CD4-positive, alpha-beta T cell treated with Interleukin-1 beta for 1 hour (primary cell): Measurements from ENCODE around the gene E4F1.

Experiments
- DNase-seq, 2 donors: peaks; one replicate each; pipeline ENCODE4 v3.0.0-alpha.2; 2020 to 2022

The E4F1 gene

DNA sequence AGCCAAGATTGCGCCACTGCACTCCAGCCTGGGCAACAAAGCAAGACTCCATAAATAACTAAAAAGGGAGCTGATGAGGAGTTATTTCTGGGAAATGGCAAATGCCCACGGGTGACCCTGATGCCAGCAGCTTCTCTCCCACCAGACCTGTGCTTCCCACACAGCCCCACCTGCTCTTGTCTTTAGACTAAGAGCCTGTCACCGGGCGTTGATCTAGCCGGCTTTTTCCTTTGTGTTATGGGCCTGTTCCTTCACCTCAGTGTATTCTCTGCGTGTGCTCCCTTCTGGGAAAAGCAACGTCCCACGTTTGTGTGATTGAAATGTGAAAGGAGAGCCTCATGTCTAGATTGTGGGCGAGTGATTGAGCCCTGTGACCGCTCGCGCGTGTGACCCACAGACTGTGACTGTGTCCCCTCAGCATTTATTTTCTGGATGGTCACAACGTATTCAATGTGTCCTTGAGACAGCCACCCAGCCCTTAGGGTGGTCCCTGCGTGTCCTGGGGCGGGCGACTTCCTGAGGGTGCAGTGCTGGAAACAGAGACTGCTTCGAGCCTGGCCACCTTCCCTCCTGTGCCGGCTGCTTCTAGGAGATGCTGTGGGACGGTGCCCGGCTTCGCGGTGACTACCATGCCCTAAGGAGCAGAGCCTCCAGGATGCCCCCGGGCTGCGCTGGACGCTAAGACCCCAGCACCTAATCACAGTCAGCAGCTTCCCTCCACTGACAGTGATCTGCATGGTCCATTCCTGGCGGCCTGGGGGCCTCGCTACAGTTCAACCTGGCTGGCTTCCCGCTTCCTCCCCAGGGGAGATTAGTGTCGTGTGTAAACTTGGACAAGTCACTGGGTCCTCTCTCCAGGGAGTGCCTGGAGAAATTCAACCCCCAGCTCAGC lies 52.3 kb downstream of the E4F1 start:
- DNase-seq = no peak

GRCh38 chr16:2276368-2277195 lies 53.2 kb downstream of the E4F1 start:
- DNase-seq = no peak

DNA sequence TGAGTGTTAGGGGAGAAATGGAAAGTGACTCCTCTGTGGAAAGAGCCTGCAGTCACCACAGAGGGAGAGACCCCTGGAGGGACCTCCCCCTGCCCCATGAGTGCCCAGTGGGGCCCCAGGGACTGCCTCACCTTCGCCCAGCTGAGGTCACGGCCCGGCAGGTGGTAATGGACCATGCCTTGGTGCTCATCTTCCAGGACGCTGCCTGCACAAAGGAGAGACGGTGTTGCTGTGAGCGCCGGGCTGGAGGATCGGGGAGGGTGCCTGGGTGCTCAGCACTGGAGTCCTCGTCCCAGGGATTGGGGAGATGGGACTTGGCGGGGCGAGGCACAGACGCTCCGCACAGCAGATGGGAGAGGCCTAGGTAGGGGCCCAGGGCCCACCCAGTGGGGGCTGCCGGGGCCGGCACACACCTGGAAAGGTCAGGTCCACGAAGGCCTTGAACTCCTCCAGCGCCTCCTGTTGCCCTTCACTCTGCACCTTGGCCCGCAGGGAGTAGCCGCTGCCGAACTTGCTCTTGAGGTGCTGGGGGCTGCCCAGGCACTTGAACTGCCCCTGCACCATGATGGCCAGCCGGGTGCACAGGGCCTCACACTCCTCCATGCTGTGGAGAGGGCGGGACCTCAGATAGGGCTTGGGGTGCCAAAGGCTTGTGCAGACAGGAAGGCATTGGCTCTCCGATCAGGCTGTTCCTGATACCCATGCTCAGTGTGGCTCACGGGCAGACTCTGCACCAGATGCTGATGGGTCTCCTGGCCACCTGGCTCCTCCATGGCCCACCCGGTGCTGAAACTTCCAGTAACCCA lies 54.3 kb downstream of the E4F1 start:
- DNase-seq = no peak

GRCh38 chr16:2278272-2278608 lies 54.8 kb downstream of the E4F1 start:
- DNase-seq = no peak

GRCh38 chr16:2278956-2279800 lies 55.8 kb downstream of the E4F1 start:
- DNase-seq = no peak

DNA sequence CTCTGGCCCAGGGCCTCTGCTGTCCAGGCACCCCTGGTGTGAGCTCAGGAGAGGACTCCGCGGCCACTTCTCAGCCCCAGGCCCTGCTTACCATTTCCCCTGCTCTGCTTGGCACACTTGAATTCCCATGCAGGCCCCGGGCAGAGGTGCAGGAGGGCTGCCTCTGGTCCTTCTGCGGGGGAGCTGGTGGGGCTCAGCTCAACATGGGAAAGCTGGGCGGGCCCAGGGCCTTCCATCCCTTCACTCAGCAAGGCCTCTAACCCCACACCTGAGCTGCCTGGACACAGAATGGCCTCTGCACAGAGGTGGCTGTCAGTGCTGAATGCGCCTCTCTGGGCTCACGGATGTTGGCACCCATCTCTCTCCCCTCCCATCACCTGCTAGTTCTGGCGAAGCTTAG lies 57.1 kb downstream of the E4F1 start:
- no peak for DNase-seq

DNA sequence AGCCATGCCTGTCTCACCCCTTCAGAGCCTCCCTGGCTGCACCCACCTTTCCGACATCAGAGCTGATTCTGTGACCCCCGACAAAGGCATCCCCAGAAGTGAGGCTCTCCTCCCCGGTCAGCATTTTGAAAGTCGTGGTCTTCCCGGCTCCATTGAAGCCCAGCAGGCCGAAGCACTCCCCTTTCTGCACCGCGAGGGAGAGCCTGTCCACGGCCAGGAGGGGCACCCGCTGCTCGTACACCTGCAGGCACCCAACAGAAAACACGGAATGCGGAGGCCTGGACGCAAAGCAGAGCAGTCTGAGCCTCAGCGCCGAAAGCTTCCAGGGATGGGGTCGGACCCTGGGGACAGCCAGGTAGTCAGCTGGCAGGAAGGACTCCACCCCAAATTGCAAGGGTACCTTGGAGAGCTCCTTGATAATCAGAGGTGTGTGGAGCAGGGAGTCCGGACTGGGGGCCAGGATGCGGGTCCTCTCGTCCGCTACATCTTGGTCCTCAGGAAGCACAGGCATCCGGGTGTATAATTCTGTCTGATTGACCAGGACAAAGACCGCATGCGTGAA lies 57.7 kb downstream of the E4F1 start:
- no peak for DNase-seq

- no peak for DNase-seq
Measured at GRCh38 chr16:2282262-2282661, 58.9 kb downstream of the E4F1 start.

DNA sequence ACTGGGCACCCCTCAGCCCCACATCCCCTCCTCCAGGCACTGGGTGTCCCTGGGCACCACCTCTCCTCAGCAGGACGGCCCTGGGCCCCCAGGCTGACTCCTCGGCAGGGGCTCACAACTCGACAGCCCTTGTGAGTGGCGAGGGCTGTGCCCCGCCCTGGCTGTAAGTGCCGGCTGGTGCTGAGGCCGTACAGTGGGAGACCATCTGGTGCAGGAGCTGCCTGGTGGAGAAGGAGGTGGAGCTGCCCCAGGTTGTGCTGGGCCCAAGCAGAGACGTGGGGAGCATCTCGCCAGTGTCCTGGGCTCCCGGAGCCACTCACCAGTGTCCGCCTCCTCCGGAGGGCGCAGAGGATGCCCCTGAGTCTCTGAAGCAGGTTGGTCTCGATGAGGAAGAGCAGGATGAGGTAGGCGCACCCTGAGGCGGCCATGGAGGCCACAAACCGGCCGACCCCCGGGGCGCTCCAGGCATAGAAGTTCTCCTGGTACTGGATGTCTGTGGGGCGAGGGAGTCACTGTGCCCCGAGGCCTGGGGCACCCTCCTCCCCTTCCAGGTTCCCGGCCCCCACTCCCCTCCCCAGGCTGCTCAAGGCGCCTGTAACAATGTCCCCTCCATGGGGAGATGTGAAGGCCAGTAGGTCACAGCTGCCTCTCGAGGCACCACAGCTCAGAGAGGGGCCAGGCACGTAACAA lies 59.6 kb downstream of the E4F1 start:
- DNase-seq = no peak

DNA sequence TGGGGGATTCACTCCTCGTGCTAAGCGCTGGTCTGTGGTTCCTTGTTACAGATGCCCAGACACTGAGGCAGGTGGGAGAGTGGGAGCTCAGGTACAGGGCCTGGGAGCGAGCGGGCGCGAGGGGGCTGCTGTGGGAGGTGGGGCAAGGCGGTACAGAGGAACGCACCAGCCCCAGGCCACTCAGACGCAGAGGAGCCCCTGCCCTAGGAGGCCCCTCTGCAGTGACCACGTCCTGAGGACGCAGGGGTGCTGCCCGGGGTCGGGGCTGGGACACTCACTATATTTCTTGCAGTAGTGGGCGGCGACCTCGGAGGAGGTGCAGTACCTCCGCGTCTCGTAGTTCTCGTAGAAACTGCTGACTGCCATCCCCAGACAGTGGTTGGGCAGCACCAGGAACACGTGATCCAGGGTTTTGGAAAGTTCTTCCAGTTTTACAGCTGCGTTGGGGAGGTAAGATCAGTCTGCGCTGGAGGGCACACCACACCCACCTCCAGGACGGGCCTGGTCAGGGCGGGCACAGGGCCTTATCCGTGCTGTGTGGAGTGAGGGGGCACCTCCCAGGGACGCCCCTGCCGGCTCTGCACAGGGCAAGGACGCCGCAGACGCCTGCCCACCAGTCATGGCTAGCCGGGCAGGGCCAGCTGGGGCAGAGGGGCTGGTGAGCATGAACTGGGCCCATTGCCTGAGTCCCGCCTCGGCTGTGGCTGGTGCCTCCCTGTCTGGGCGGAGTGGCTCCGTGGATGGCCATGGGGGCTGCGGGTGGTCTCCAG lies 60.8 kb downstream of the E4F1 start:
- DNase-seq = no peak

DNA sequence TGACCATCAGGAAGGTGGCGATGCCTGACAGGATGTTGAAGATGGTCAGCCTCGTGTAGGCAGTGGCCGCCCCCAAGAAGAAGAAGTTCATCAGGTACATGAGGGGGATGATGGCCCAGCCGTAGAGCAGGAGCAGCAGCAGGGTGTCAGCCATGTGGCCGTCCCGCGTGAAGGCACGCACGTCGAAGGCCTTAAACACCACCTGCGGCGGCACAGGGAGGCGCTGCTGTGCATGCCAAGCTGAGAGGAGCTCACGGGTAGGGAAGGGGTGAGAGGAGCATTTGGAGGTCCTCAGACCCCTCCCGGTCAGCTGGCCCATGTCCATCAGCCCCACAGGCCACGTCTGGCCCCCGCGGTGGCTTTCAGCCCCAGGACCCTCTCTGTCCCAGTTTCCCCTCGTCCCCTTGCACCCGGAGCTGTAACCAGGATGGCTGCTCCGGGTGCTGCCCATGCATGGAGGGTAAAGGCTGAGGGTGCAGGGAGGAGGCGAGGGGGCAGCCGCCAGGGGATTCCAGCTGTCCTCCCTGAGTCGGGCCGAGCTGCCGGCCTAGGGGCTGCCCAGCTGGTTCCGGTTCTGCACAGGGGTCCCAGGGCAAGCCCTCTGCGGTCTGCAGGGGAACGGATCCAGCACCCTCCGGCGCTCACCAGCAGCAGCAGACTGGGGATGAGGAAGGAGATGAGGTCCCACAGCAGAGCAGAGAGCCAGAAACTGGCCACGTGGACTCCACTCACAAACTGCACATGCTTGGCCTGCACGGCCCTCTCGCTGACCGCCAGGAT lies 61.6 kb downstream of the E4F1 start:
- DNase-seq = no peak
